ENCODE measurements around the gene MED10. TPM values are rescaled to one million over a fixed set of nuclear protein-coding genes. Genes with fewer than 3 reads are reported as not detected.
"Not testable (repeated sequence)": the region's sequence is repeated elsewhere in the genome, so short reads cannot be mapped to it uniquely, and the experiment has no call there.

Gene MED10
- total and polyA plus RNA-seq, 9 of the 15 experiments (the other 6 are each of a cell fraction or from before 2014, with no cell fraction given) = 23.8 to 83.4 (median 58.8) TPM

- H3K9me1 ChIP-seq (ENCODE audit: control insufficient read depth, insufficient read depth, low read length); DNase-seq (ENCODE audit: extremely low read depth in 1 of 4, low spot score in 3 of 4); H3K4me2 ChIP-seq (ENCODE audit: insufficient read depth, low read length); H3K36me3 ChIP-seq (ENCODE audit: control insufficient read depth, insufficient read depth, low read length); H3K9me3 ChIP-seq (replicated peaks; ENCODE audit: control insufficient read depth, insufficient read depth, low read depth, low read length); H3K4me3 ChIP-seq; FAIRE-seq; in situ Hi-C loops (cut with MboI); H3K27ac ChIP-seq (ENCODE audit: extremely low read depth, low read depth, low read length); BruUV-seq (replicated peaks); ATAC-seq; H3K4me1 ChIP-seq (replicated peaks in 1 of 2; ENCODE audit: control insufficient read depth in 2 of 2, insufficient read depth in 2 of 2, low read length in 2 of 2); H3K79me2 ChIP-seq (ENCODE audit: control insufficient read depth, insufficient read depth, low read length); H2AFZ ChIP-seq (ENCODE audit: low read depth, low read length); intact Hi-C loops (cut with micrococcal nuclease); H3K9ac ChIP-seq (ENCODE audit: insufficient read depth in 1 of 2, low read depth in 2 of 2, low read length in 2 of 2); CTCF ChIA-PET (ENCODE audit: low intra/inter-chr PET ratio); H4K20me1 ChIP-seq (replicated peaks; ENCODE audit: control insufficient read depth, insufficient read depth, low read length): not testable (repeated sequence)
- H3K27me3 ChIP-seq (ENCODE audit: control insufficient read depth in 2 of 2, insufficient read depth in 2 of 2, low read length in 2 of 2) = peaks cover 49 to 85% of the 10 kb centered on the region in 2 experiments
- WGBS (ENCODE audit: insufficient coverage, low coverage, missing lambda C conversion rate) = 13% methylated on average over 8 of the region's 8 CpGs
- POLR2A ChIA-PET = interaction anchor here (0.7 to 1.2 kb wide), 3 partner anchors 9 to 20 kb away, joined by 3 to 4 read pairs (median 3); partner anchors contain the start of gene MED10
- TF ChIP-seq ZNF146 (CRISPR knock-in tag; IDR thresholded peaks at IDR 0.05; ENCODE audit: unreplicated experiment) (peak; percentile 83), RBM25 (IDR thresholded peaks at IDR 0.05; ENCODE audit: low read depth, low read length, severe bottlenecking) (peak; percentile 60)
Measured at GRCh38 chr5:6357817-6358433, 20.4 kb downstream of the MED10 start.

DNA sequence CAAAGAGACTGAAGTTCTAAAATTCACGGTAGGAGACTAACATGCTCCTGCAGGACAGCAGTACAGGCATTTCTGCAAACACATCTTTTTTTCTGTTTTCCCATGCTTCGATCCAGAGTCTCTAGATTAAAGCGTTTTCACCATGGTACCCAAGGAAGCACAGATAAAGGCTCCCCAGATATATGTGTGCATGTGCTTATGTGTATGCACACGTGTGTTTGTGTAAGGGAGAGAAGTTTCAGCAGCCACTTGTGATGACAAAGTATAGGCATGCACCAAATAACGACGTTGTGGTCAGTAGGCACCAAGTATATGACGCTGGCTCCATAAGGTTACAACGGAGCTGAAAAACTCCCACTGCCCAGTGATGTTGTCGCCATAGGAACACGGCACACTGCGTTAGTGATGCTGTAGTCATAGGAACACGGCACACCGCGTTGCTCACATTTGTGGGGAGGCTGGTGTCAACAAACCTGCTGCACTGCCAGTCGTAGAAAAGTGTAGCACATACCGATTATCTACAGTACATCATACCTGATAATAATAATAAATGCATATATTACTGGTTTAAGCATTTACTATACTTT is 21.7 kb downstream of the MED10 start:
- in situ Hi-C loops (cut with MboI) = no loop called here
- FAIRE-seq (peak; percentile 55), ATAC-seq (no peak), DNase-seq (ENCODE audit: extremely low read depth in 1 of 4, low spot score in 3 of 4) (no peak)
- Histone ChIP-seq H2AFZ (ENCODE audit: low read depth, low read length) (no peak overlapping the region), H3K9me3 (replicated peaks; ENCODE audit: control insufficient read depth, insufficient read depth, low read depth, low read length) (no peaks in the 10 kb centered on the region), H3K36me3 (ENCODE audit: control insufficient read depth, insufficient read depth, low read length) (no peaks in the 10 kb centered on the region), H3K27ac (ENCODE audit: extremely low read depth, low read depth, low read length) (no peak overlapping the region), H3K9ac (ENCODE audit: insufficient read depth in 1 of 2, low read depth in 2 of 2, low read length in 2 of 2) (no peak overlapping the region), H3K79me2 (ENCODE audit: control insufficient read depth, insufficient read depth, low read length) (no peaks in the 10 kb centered on the region), H3K9me1 (ENCODE audit: control insufficient read depth, insufficient read depth, low read length) (no peaks in the 10 kb centered on the region), H3K4me3 (no peak overlapping the region), H4K20me1 (replicated peaks; ENCODE audit: control insufficient read depth, insufficient read depth, low read length) (peaks cover 9% of the 10 kb centered on the region; the same call in 1 of the 2 replicates), H3K27me3 (ENCODE audit: control insufficient read depth in 2 of 2, insufficient read depth in 2 of 2, low read length in 2 of 2) (peaks cover 53 to 83% of the 10 kb centered on the region in 2 experiments), H3K4me2 (ENCODE audit: insufficient read depth, low read length) (no peak overlapping the region), H3K4me1 (replicated peaks in 1 of 2; ENCODE audit: control insufficient read depth in 2 of 2, insufficient read depth in 2 of 2, low read length in 2 of 2) (no peaks in the 10 kb centered on the region)
- no TSS peak for BruUV-seq (replicated peaks)
- 0% methylated on average over 16 of the region's 16 CpGs for WGBS (ENCODE audit: insufficient coverage, low coverage, missing lambda C conversion rate)
- TF ChIP-seq HNRNPLL (IDR thresholded peaks at IDR 0.05; ENCODE audit: low read depth, low read length, poor library complexity, severe bottlenecking) (peak; percentile 79), POLR2G (IDR thresholded peaks at IDR 0.05; ENCODE audit: low read depth, low read length) (no peak), RFX1 (IDR thresholded peaks at IDR 0.05) (peak; percentile 77), BMI1 (IDR thresholded peaks at IDR 0.05; ENCODE audit: low read length) (no peak), RB1 (IDR thresholded peaks at IDR 0.05; ENCODE audit: low read depth) (no peak), SNIP1 (IDR thresholded peaks at IDR 0.05; ENCODE audit: low read depth) (no peak), LCOR (CRISPR knock-in tag; IDR thresholded peaks at IDR 0.05) (no peak)
- intact Hi-C loops (cut with micrococcal nuclease) = no loop called here
- CTCF ChIA-PET (ENCODE audit: low intra/inter-chr PET ratio) = no interaction called here
- POLR2A ChIA-PET = no interaction called here

Measured in K562 (cell line).